Esophagus muscularis mucosa (tissue), 4 donors: ENCODE data around the gene SEMA5A. TPM values are rescaled to one million over a fixed set of nuclear protein-coding genes. Genes with fewer than 3 reads are reported as not detected.

Experiments
- DNase-seq: peaks from one replicate; pipeline ENCODE4 v3.0.0-alpha.2; 2017; ENCODE audit errors: extremely low spot score
- H3K27ac ChIP-seq, 4 donors: fragments of 200-600 bp; sonication (generic); replicated peaks in 1 of 4; 1 replicate in 3 of 4; 2 replicates in 1 of 4; pipeline ENCODE4 v1.5.1; 2016 to 2019; ENCODE audit warnings: mild to moderate bottlenecking in 1 of 4
- H3K27me3 ChIP-seq, 4 donors: fragments of 200-600 bp; sonication (generic); one replicate each; pipeline versions ENCODE4 v1.5.1 to v1.6.0; 2016 to 2019
- H3K36me3 ChIP-seq, 4 donors: fragments of 200-600 bp; sonication (generic); one replicate each; pipeline ENCODE4 v1.5.1; 2016 to 2019
- H3K4me1 ChIP-seq, 4 donors: fragments of 200-600 bp; sonication (generic); one replicate each; pipeline ENCODE4 v1.5.1; 2016 to 2019
- H3K4me3 ChIP-seq, 4 donors: fragments of 200-600 bp; sonication (generic); 1 replicate in 2 of 4; 2 replicates in 2 of 4; pipeline ENCODE4 v1.5.1; 2016 to 2019; ENCODE audit warnings: mild to moderate bottlenecking in 4 of 4, moderate library complexity in 1 of 4
- H3K9me3 ChIP-seq, 4 donors: fragments of 200-600 bp; sonication (generic); 1 replicate in 3 of 4; 2 replicates in 1 of 4; pipeline ENCODE4 v1.5.1; 2016 to 2019
- CTCF ChIP-seq, 3 experiments: fragments of 200-600 bp in 2 of 3; fragments of 450-650 bp in 1 of 3; sonication (generic) in 2 of 3; IDR thresholded peaks; one replicate each; pipeline ENCODE4 v1.5.1; 2017 to 2019; ENCODE audit warnings: antibody characterized with exemption in 3 of 3, mild to moderate bottlenecking in 2 of 3, moderate library complexity in 1 of 3
- EP300 ChIP-seq: sonication (generic); formaldehyde crosslinking; IDR thresholded peaks from one replicate; pipeline ENCODE4 v1.6.1; 2017; ENCODE audit warnings: antibody characterized with exemption
- POLR2A ChIP-seq: fragments of 450-650 bp; IDR thresholded peaks from one replicate; pipeline ENCODE4 v1.6.1; 2017; ENCODE audit warnings: antibody characterized with exemption, moderate library complexity, mild to moderate bottlenecking, low read depth
- POLR2AphosphoS5 ChIP-seq, 2 donors: sonication (generic); formaldehyde crosslinking; IDR thresholded peaks; one replicate each; pipeline ENCODE4 v1.6.1; 2017; ENCODE audit warnings: antibody characterized with exemption in 2 of 2
- WGBS: methylation state at CpG from one replicate; pipeline ENCODE4 v1.1.5; 2018; 5-methylcytosine and 5-hydroxymethylcytosine counted together
- intact Hi-C: fragments of 100-400 bp; cut with DNase I; formaldehyde crosslinking; loops from one replicate; pipeline ENCODE4 v1.15.1; 2023
- total RNA-seq, 4 donors: library from RNA; depleted of rRNA; stranded (reverse); fragments of >200 nt; gene quantifications; one replicate each; pipeline versions ENCODE4 v1.1.0 to v1.2.1, GENCODE V29; 2016

SEMA5A gene
- total RNA-seq, 4 donors from 2014 or later = 2.1 to 5.6 (median 3.5) TPM

GRCh38 chr5:9536717-9537116 lies 9.2 kb downstream of the SEMA5A start:
- no peak overlapping the region for H3K27ac ChIP-seq
- TF ChIP-seq EP300 (no peak), POLR2A (no peak), POLR2AphosphoS5 (IDR thresholded peaks at IDR 0.05) (no peak), CTCF (IDR thresholded peaks at IDR 0.05) (no peak)
- H3K36me3 ChIP-seq = no peaks in the 10 kb centered on the region
- H3K4me1 ChIP-seq = peaks cover 7 to 36% (median 8%) of the 10 kb centered on the region in 4 donors
- DNase-seq = no peak
- intact Hi-C loops = no loop called here
- peaks cover 0 to 12% (median 0%) of the 10 kb centered on the region in 4 donors for H3K27me3 ChIP-seq
- no peak overlapping the region for H3K4me3 ChIP-seq
- WGBS = 79% methylated on average over 2 of the region's 2 CpGs
- no peaks in the 10 kb centered on the region for H3K9me3 ChIP-seq

- TF ChIP-seq CTCF (IDR thresholded peaks at IDR 0.05) (no peak), POLR2A (no peak), EP300 (no peak), POLR2AphosphoS5 (IDR thresholded peaks at IDR 0.05) (no peak)
- 61% methylated on average over 15 of the region's 15 CpGs for WGBS
- no peak overlapping the region for H3K4me3 ChIP-seq
- DNase-seq = no peak
- intact Hi-C loops = no loop called here
- no peaks in the 10 kb centered on the region for H3K9me3 ChIP-seq
- no peaks in the 10 kb centered on the region for H3K36me3 ChIP-seq
- H3K27me3 ChIP-seq = peaks cover 0 to 16% (median 0%) of the 10 kb centered on the region in 4 donors
- peaks cover 7 to 43% (median 8%) of the 10 kb centered on the region in 4 donors for H3K4me1 ChIP-seq
- H3K27ac ChIP-seq = no peak overlapping the region
Observed at GRCh38 chr5:9534881-9535517, 10.9 kb downstream of the SEMA5A start.

- H3K27ac ChIP-seq = no peak overlapping the region
- no peaks in the 10 kb centered on the region for H3K9me3 ChIP-seq
- no peaks in the 10 kb centered on the region for H3K36me3 ChIP-seq
- 87% methylated on average over 7 of the region's 7 CpGs for WGBS
- peaks cover 0 to 16% (median 0%) of the 10 kb centered on the region in 4 donors for H3K27me3 ChIP-seq
- TF ChIP-seq EP300 (no peak), POLR2A (no peak), CTCF (IDR thresholded peaks at IDR 0.05) (no peak), POLR2AphosphoS5 (IDR thresholded peaks at IDR 0.05) (no peak)
- intact Hi-C loops = no loop called here
- no peak overlapping the region for H3K4me3 ChIP-seq
- no peak for DNase-seq
- H3K4me1 ChIP-seq = peaks cover 7 to 47% (median 8%) of the 10 kb centered on the region in 4 donors
Observed at GRCh38 chr5:9533562-9534364, 12.1 kb downstream of the SEMA5A start.

GRCh38 chr5:9533096-9533495 lies 12.8 kb downstream of the SEMA5A start:
- 55% methylated on average over 4 of the region's 4 CpGs for WGBS
- Histone ChIP-seq H3K27ac (no peak overlapping the region), H3K27me3 (peaks cover 0 to 16% (median 0%) of the 10 kb centered on the region in 4 donors), H3K9me3 (no peaks in the 10 kb centered on the region), H3K4me3 (no peak overlapping the region), H3K4me1 (peaks cover 7 to 47% (median 8%) of the 10 kb centered on the region in 4 donors), H3K36me3 (no peaks in the 10 kb centered on the region)
- no peak for DNase-seq
- intact Hi-C loops = no loop called here
- TF ChIP-seq EP300 (no peak), POLR2AphosphoS5 (IDR thresholded peaks at IDR 0.05) (no peak), POLR2A (no peak), CTCF (IDR thresholded peaks at IDR 0.05) (no peak)
